Right atrium auricular region (tissue), 2 donors: ENCODE measurements around the gene FOXN1. TPM values are rescaled to one million over a fixed set of nuclear protein-coding genes. Genes with fewer than 3 reads are reported as not detected.

Source experiments
- DNase-seq: peaks from one replicate; pipeline ENCODE4 v3.0.0-alpha.2; 2019; ENCODE audit warnings: low spot score
- H3K27ac ChIP-seq, 2 donors: fragments of 200-600 bp; sonication (generic); 1 replicate in 1 of 2; 2 replicates in 1 of 2; pipeline ENCODE4 v1.5.1; 2016 to 2019
- H3K27me3 ChIP-seq, 2 donors: fragments of 200-600 bp; sonication (generic); one replicate each; pipeline versions ENCODE4 v1.5.1 to v1.6.0; 2017 to 2019
- H3K36me3 ChIP-seq: fragments of 200-600 bp; sonication (generic); one replicate; pipeline ENCODE4 v1.5.1; 2016
- H3K4me1 ChIP-seq, 2 donors: fragments of 200-600 bp; sonication (generic); one replicate each; pipeline versions ENCODE4 v1.5.1 to v1.6.0; 2017 to 2019
- H3K4me3 ChIP-seq, 2 donors: fragments of 200-600 bp; sonication (generic); 1 replicate in 1 of 2; 2 replicates in 1 of 2; pipeline ENCODE4 v1.5.1; 2017 to 2019; ENCODE audit warnings: mild to moderate bottlenecking in 1 of 2, moderate library complexity in 1 of 2
- H3K9me3 ChIP-seq, 2 donors: fragments of 200-600 bp; sonication (generic); one replicate each; pipeline ENCODE4 v1.5.1; 2019
- CTCF ChIP-seq, 2 donors: fragments of 200-600 bp; sonication (generic); IDR thresholded peaks; one replicate each; pipeline ENCODE4 v1.5.1; 2019; ENCODE audit warnings: antibody characterized with exemption in 2 of 2
- total RNA-seq, 2 donors: library from RNA; depleted of rRNA; stranded (reverse); fragments of >200 nt; gene quantifications; one replicate each; pipeline ENCODE4 v1.1.0, GENCODE V29; 2016

FOXN1 gene
- total RNA-seq, 2 donors from 2014 or later: not detected

DNA sequence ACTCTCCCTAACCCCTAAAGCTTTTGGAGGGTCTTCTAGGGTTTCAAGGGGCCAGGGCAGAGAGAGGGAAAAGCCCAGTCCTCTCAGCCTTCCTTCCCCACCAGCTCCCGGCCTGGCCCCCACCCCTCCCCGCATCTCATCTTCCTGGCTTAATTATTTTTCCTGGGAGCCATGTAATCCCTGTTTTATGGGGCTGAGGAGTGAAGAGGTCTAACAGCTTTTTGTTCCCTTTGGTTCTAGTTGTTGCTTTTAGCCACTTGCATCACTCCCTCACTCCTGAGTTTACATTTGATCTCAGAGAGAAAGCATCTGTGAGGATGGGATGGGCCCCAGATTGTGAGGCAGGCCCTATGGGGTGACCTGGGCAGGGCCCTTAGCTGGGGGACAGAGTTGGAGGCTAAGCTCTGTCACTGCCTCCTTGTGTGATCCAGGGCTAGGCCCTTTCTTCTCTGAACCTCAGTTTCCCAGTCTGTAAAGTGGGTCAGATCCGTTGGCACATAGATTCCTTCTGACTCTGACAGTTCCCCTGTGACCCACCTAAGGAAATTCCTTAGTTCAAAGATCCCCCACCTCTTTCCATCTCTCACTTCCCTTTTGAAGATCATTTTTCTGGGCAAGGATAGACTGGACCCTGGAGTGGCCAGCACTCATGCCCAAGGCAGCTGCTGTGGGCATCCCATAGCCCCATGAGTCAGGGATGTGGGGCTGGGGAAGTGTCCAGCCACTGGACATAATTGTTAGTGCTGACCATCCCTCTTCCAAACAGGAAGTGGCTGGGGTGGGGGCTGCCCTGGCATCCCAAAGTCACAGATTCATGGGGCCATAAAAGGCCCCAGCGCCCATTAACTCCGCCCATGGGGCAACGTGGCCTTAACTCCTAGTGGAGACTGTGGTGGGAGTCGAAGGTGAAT lies 26.2 kb downstream of the FOXN1 start:
- no peak for TF ChIP-seq CTCF (IDR thresholded peaks at IDR 0.05)

DNA sequence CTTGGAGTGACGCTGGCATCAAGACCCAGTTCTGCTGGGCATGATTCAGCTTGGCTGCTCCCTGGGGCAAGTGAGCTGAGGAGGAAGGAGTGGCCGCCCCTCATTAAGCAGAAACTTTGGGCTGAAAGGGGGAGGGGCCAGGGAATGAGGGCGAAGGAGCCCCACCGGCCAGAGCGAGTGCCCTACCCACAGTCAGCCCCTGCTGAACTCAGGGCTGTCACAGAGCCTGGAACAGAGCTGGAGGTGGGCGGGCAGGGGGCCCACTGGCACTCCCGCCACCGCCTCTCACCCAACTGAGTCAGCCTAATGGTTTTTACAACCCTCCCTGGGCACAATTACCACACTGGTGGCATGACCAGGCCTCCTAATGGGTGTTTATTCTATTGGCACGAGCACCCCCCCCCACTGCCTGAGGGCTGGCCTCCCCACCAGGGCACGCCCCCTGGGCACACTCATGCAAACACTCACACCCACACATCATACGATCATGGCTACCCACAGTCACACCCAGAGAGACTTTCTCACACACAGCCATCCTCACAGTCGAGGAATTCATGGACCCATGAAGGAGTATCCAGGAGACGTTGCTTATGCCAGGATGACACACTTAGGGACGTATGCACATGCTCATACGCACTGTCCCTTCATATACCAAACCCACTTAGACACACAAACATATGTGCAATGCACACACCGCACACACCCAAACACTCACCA lies 27.1 kb downstream of the FOXN1 start:
- no peak for TF ChIP-seq CTCF (IDR thresholded peaks at IDR 0.05)
- no peaks in the 10 kb centered on the region for H3K27me3 ChIP-seq
- no peak for DNase-seq

More for the DNA sequence above, 26.2 kb downstream of the FOXN1 start:
- no peaks in the 10 kb centered on the region for H3K4me1 ChIP-seq
- no peaks in the 10 kb centered on the region for H3K36me3 ChIP-seq
- H3K27ac ChIP-seq: no peak overlapping the region
- H3K27me3 ChIP-seq: no peaks in the 10 kb centered on the region
- no peaks in the 10 kb centered on the region for H3K9me3 ChIP-seq
- DNase-seq: no peak
- H3K4me3 ChIP-seq: no peak overlapping the region

GRCh38 chr17:28534740-28535375 lies 28.7 kb downstream of the FOXN1 start:
- H3K27ac ChIP-seq: no peak overlapping the region
- no peaks in the 10 kb centered on the region for H3K9me3 ChIP-seq
- H3K27me3 ChIP-seq: no peaks in the 10 kb centered on the region
- no peaks in the 10 kb centered on the region for H3K4me1 ChIP-seq
- DNase-seq: no peak
- no peak overlapping the region for H3K4me3 ChIP-seq
- no peaks in the 10 kb centered on the region for H3K36me3 ChIP-seq
- TF ChIP-seq CTCF (IDR thresholded peaks at IDR 0.05): no peak

More for the DNA sequence above, 27.1 kb downstream of the FOXN1 start:
- Histone ChIP-seq H3K9me3 (no peaks in the 10 kb centered on the region), H3K27ac (no peak overlapping the region), H3K4me1 (no peaks in the 10 kb centered on the region), H3K4me3 (no peak overlapping the region), H3K36me3 (no peaks in the 10 kb centered on the region)

DNA sequence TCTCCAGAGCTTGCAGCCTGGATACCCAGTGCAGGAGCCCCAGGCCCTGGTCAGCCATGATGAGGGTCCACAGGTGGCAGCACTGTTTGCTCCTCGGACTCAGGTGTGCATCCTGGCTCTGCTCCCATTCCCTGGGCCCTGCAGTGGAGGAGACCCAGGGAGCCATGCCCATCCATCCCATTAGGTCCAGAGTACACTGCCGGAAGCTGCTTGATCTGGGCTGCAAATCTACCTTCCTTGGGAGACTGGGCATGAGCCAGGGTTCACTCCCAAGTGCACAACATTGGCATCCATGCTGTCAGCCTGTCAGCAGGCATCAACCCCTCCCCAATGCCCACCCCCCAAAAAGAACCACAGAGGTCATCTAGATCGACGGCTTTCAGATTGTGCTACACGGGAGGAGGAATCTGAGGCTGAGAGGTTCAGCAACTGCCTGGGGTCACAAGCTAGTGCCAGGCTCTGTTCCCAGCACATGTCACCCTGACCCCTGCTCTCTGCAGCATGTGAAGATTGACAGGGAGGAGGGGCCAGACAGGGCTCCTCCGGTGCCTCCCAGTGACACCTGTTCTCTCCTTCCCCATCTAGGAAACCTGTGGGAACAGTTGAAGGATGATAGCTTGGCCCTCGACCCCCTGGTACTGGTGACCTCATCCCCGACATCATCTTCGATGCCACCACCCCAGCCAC lies 30.5 kb downstream of the FOXN1 start:
- Histone ChIP-seq H3K27ac (no peak overlapping the region), H3K4me1 (no peaks in the 10 kb centered on the region), H3K36me3 (no peaks in the 10 kb centered on the region), H3K27me3 (no peaks in the 10 kb centered on the region), H3K9me3 (no peaks in the 10 kb centered on the region), H3K4me3 (no peak overlapping the region)
- no peak for TF ChIP-seq CTCF (IDR thresholded peaks at IDR 0.05)
- DNase-seq: no peak

GRCh38 chr17:28537219-28537610 lies 31.1 kb downstream of the FOXN1 start:
- no peak for DNase-seq
- TF ChIP-seq CTCF (IDR thresholded peaks at IDR 0.05): no peak
- H3K36me3 ChIP-seq: no peaks in the 10 kb centered on the region
- no peaks in the 10 kb centered on the region for H3K4me1 ChIP-seq
- H3K9me3 ChIP-seq: no peaks in the 10 kb centered on the region
- no peak overlapping the region for H3K27ac ChIP-seq
- no peaks in the 10 kb centered on the region for H3K27me3 ChIP-seq
- no peak overlapping the region for H3K4me3 ChIP-seq
